MCF 10A (cell line): ENCODE data around the gene QRICH2. TPM values are rescaled to one million over a fixed set of nuclear protein-coding genes. Genes with fewer than 3 reads are reported as not detected.
"Not testable (repeated sequence)": the region's sequence is repeated elsewhere in the genome, so short reads cannot be mapped to it uniquely, and the experiment has no call there.

Experiments
- BruUV-seq: library from RNA; stranded (reverse); fragments of 400-500 nt; replicated peaks from 2 replicates; lab custom pipeline; 2021; lab: Mats Ljungman, UMichigan
- CTCF ChIA-PET: fragments of 300-600 bp; sonication (Branson Sonifier 250); formaldehyde crosslinking; extraction: SDS; loops from one replicate; lab custom pipeline; 2021; ENCODE audit warnings: antibody characterized with exemption, inconsistent platforms; lab: Yijun Ruan, JAX
- POLR2A ChIA-PET: fragments of 300-600, 350-650 bp; sonication (Branson Sonifier 250); formaldehyde crosslinking; extraction: SDS; loops from one replicate; lab custom pipeline; 2020; ENCODE audit warnings: antibody characterized with exemption, inconsistent platforms; lab: Yijun Ruan, JAX
- DNase-seq: peaks from one replicate; pipeline ENCODE4 v3.0.0-alpha.2; 2018; ENCODE audit not compliant: unreplicated experiment
- H3K27ac Mint-ChIP-seq: one replicate; pipeline ENCODE4 v1.8.0; 2022; ENCODE audit warnings: mild to moderate bottlenecking, low read depth, mixed read lengths; ENCODE audit not compliant: unreplicated experiment
- H3K27me3 Mint-ChIP-seq: one replicate; pipeline ENCODE4 v1.8.0; 2022; ENCODE audit warnings: mixed read lengths; ENCODE audit not compliant: insufficient read depth, unreplicated experiment
- H3K36me3 Mint-ChIP-seq: one replicate; pipeline ENCODE4 v1.8.0; 2022; ENCODE audit warnings: mild to moderate bottlenecking, moderate library complexity, mixed read lengths; ENCODE audit not compliant: insufficient read depth, unreplicated experiment
- H3K4me1 Mint-ChIP-seq: one replicate; pipeline ENCODE4 v1.8.0; 2022; ENCODE audit warnings: mixed read lengths; ENCODE audit not compliant: insufficient read depth, unreplicated experiment
- H3K4me3 Mint-ChIP-seq: one replicate; pipeline ENCODE4 v1.8.0; 2022; ENCODE audit warnings: mild to moderate bottlenecking, moderate library complexity, mixed read lengths; ENCODE audit not compliant: unreplicated experiment
- H3K9me3 Mint-ChIP-seq: one replicate; pipeline ENCODE4 v1.8.0; 2022; ENCODE audit warnings: mixed read lengths; ENCODE audit not compliant: unreplicated experiment
- intact Hi-C: fragments of 100-400 bp; cut with micrococcal nuclease; formaldehyde crosslinking; loops from 2 replicates; pipeline ENCODE4 v1.14.1; 2022
- total RNA-seq: library from RNA; stranded (reverse); gene quantifications from 2 replicates; pipeline ENCODE4 v1.2.3, GENCODE V29; 2022
- TF ChIP-seq, protein P1 (sequence below): fragments of 200-600 bp; IDR thresholded peaks from one replicate; pipeline ENCODE4 v1.8.0; 2022; ENCODE audit warnings: antibody characterized with exemption, mild to moderate bottlenecking; ENCODE audit not compliant: unreplicated experiment

QRICH2 gene
- total RNA-seq, 1 experiment from 2014 or later = 0.56 TPM

GRCh38 chr17:76246080-76247066, 61.7 kb downstream of the QRICH2 start:
- CTCF ChIA-PET = interaction anchor here (0.6 to 3.8 kb wide), 3 partner anchors 34 to 233 kb away, joined by 3 to 16 read pairs (median 5); no protein-coding TSS in a partner anchor
- DNase-seq = no peak
- TF ChIP-seq, protein P1, sequence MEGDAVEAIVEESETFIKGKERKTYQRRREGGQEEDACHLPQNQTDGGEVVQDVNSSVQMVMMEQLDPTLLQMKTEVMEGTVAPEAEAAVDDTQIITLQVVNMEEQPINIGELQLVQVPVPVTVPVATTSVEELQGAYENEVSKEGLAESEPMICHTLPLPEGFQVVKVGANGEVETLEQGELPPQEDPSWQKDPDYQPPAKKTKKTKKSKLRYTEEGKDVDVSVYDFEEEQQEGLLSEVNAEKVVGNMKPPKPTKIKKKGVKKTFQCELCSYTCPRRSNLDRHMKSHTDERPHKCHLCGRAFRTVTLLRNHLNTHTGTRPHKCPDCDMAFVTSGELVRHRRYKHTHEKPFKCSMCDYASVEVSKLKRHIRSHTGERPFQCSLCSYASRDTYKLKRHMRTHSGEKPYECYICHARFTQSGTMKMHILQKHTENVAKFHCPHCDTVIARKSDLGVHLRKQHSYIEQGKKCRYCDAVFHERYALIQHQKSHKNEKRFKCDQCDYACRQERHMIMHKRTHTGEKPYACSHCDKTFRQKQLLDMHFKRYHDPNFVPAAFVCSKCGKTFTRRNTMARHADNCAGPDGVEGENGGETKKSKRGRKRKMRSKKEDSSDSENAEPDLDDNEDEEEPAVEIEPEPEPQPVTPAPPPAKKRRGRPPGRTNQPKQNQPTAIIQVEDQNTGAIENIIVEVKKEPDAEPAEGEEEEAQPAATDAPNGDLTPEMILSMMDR = no peak
- Mint-ChIP-seq H3K27ac (no peak overlapping the region), H3K27me3 (peaks cover 2% of the 10 kb centered on the region), H3K4me1 (peaks cover 9% of the 10 kb centered on the region), H3K9me3 (no peaks in the 10 kb centered on the region), H3K4me3 (no peak overlapping the region), H3K36me3 (no peaks in the 10 kb centered on the region)
- POLR2A ChIA-PET = interaction anchor here (0.6 to 1.3 kb wide), 4 partner anchors 13 to 68 kb away, joined by 3 read pairs; no protein-coding TSS in a partner anchor
- BruUV-seq = no TSS peak
- intact Hi-C loops = no loop called here

GRCh38 chr17:76244721-76245120, 63.4 kb downstream of the QRICH2 start:
- H3K27ac Mint-ChIP-seq, H3K9me3 Mint-ChIP-seq, H3K4me3 Mint-ChIP-seq, intact Hi-C loops, BruUV-seq, H3K36me3 Mint-ChIP-seq, DNase-seq, CTCF ChIA-PET: not testable (repeated sequence)
- POLR2A ChIA-PET = interaction anchor here (1.1 kb wide), 1 partner anchor 20 kb away, joined by 3 read pairs; no protein-coding TSS in a partner anchor
- peaks cover 15% of the 10 kb centered on the region for H3K4me1 Mint-ChIP-seq
- H3K27me3 Mint-ChIP-seq = peaks cover 10% of the 10 kb centered on the region

DNA sequence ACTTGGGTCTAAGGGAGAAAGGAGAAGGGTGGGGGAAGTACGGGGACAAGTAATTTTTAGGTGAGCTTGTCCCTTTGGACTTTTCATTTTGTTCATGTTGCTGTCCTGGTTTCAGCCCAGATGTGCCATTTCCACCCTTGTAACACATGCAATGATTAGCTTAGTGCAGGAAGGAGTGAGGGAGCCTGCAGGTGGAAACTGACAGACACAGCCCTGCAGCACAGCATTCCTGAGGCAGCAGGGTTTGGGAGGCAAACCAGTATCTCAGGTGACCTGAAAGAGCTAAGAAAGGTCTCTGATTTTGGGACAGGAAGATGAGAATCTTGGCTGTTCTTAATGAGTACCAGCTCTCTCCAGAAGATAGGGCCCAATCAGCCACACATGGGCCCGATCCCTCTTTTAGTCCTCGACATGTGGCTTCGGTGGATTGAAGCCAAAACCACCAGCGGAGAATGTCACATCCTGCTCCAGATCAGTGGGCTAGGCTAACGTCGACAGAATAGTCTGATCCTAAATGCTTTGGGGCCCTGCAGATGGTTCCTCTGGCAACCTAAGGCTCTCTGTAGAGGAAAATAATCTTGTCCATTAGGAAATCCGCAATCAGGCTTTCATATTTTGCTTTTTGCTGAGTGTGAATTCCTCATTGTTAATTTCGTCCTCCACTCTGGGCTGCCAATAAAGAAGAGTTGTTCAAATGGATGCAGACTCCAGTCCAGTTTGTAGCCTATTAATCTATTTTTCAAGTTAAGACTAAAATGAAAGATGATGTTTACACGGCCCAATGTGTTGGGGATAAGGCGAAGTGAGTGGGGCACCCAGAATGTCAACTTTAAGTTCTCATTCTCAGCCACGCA, 64.0 kb downstream of the QRICH2 start:
- intact Hi-C loops = no loop called here
- BruUV-seq = no TSS peak
- peaks cover 15% of the 10 kb centered on the region for H3K4me1 Mint-ChIP-seq
- H3K36me3 Mint-ChIP-seq = no peaks in the 10 kb centered on the region
- TF ChIP-seq, protein P1 = no peak
- CTCF ChIA-PET = no interaction called here
- POLR2A ChIA-PET = interaction anchor here (0.5 to 1.2 kb wide), 2 partner anchors 8 to 169 kb away, joined by 3 to 8 read pairs; no protein-coding TSS in a partner anchor
- peaks cover 10% of the 10 kb centered on the region for H3K27me3 Mint-ChIP-seq
- H3K9me3 Mint-ChIP-seq = no peaks in the 10 kb centered on the region
- no peak overlapping the region for H3K27ac Mint-ChIP-seq
- no peak overlapping the region for H3K4me3 Mint-ChIP-seq
- no peak for DNase-seq

GRCh38 chr17:76241691-76242255, 66.3 kb downstream of the QRICH2 start:
- Mint-ChIP-seq H3K27ac (no peak overlapping the region), H3K4me3 (peak overlapping the region; percentile 71), H3K9me3 (no peaks in the 10 kb centered on the region), H3K36me3 (no peaks in the 10 kb centered on the region), H3K27me3 (peaks cover 10% of the 10 kb centered on the region), H3K4me1 (peaks cover 6% of the 10 kb centered on the region)
- ChIA-PET CTCF (interaction anchor here (0.8 kb wide), 1 partner anchor 123 kb away, joined by 4 read pairs; no protein-coding TSS in a partner anchor), POLR2A (interaction anchor here (0.9 to 1.2 kb wide), 2 partner anchors 21 to 23 kb away, joined by 4 read pairs; no protein-coding TSS in a partner anchor)
- BruUV-seq = no TSS peak
- intact Hi-C loops = no loop called here
- no peak for DNase-seq
- TF ChIP-seq, protein P1 = no peak
